ENCODE data around the gene PARD3. TPM values are rescaled to one million over a fixed set of nuclear protein-coding genes. Genes with fewer than 3 reads are reported as not detected.

Gene PARD3
- total RNA-seq, 1 donor from 2014 or later: 64.5 TPM

GRCh38 chr10:34740321-34740720 lies 74.8 kb downstream of the PARD3 start:
- no peak for ATAC-seq

- ATAC-seq: peak; percentile 54
These were observed 75.2 kb downstream of the PARD3 start for GRCh38 chr10:34739915-34740314.

- ATAC-seq: no peak
These were observed 77.3 kb downstream of the PARD3 start for GRCh38 chr10:34737772-34738169.

DNA sequence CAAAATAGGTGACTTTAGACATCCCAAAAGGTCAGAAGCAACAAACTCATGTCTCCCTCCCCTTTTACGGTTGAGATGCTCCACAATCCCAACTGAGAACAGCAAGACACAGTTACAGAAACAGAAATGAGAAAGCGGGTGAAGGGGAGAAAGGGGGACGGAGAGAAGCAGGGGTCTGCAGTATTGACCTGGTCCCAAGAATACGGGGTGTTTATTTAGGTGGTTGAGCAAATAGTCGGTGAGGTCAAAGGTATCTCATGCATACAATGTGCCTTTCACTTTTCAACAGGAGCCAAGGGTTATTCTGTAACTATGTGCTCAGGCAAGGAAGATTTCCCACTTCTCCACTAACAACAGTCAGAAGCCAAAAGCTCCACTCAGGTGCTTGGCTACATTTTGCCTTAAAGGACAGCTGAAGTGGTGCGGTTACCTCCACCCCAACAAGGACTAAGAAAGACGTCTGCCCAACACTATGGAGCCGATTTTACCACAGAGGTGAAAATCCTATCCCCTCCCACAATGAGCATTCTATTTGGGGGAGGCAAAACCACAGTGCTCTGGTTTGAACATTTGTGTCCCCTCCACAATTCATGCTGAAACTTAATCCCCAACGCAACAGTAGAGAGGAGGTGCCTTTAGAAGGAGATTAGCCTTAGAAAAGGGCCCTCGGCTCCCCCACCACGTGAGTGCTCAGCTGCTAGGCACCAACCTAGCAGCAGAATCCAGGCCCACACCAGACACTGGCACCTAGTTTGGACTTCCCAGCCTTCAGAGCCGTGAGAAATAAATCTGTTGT lies 77.9 kb downstream of the PARD3 start:
- no peak for ATAC-seq

- ATAC-seq: no peak
These were observed 80.2 kb downstream of the PARD3 start for GRCh38 chr10:34734918-34735317.

DNA sequence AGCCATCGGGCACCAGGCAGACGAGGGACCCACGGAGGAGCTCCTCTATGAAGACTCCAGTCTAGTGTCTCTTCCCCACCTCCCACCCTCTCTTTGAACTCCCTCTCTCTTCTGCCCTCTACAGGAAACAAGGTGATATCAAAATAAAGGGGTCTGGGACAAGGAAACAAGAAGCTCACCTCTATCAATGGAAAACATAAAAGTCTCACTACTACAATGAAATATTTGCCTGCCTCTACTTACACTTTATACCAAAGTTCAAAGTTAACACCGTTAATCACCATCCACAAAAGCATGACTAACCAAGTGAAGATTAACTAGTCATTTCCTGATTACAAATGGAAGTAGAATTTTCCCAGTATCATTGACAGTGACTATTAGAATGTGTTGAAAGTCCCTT lies 82.2 kb downstream of the PARD3 start:
- ATAC-seq: peak; percentile 30

DNA sequence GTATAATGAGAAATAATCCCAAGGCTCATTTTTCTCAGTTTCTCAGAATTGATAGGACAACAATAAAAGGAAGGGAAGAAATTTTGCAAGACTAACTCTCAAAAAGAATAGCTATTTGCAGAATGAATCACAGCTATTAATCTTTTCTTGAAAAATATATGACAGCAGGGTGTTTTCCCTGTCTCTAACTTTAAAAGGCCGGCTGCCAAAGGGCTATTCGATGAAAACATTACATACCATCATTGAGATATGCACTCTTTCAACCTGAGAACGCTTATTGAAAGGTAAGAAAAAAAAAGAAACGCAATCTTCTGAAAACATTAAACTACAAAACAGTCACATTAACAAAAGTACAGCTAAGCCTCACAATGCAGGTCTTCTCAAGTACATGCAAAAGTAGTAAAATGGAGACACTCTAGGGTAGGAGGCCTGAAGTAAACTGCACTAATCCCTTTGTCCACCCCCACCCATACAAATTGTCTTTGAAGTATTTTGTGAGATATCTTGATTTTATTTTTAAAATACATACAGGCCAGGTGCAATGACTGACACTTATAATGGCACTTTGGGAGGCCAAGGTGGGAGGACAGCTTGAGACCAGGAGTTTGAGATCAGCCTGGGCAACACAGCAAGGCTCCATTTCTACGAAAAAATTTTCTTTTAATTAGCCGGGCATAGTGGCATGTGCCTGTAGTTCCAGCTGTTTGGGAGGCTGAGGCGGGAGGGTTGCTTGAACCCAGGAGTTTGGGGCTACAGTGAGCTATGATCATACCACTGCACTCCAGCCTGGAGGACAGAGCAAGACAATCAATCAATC lies 83.0 kb downstream of the PARD3 start:
- ATAC-seq: peak; percentile 44

DNA sequence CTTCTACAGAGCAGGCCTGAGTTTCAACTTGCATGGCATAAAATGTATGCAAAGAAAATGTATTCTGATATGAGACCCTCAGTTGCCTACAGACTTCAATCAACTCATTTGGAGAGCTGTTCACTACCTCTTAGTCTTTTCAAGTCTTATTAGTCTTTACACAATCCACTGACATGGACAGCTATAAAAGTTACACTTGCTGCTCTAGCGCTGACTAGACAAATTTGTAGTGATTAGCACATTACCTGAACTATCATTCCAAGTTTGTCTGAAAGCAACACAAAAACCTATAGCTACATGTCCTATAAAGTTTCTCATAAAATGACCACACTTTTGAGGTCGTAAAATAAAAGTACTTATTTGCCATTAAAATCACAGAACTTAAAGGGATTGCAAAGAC lies 83.9 kb downstream of the PARD3 start:
- ATAC-seq: no peak

DNA sequence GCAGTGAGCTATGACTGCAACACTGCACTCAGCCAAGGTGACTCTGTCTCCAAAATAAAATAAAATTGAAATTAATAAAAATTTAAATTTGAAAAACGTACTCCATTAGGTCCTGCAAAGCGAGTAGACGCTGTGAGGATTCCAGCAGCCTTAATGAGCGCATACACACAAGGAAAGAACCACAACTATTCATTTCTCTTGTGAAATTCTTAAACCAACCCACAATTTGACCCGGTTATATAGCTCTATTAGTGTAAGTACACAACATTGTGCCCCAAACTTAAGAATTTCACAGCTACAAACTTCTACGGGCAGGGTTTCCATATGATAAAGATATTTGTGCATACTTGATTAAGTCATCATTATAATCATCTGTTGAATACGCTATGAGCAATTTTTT lies 84.4 kb downstream of the PARD3 start:
- ATAC-seq: no peak

DNA sequence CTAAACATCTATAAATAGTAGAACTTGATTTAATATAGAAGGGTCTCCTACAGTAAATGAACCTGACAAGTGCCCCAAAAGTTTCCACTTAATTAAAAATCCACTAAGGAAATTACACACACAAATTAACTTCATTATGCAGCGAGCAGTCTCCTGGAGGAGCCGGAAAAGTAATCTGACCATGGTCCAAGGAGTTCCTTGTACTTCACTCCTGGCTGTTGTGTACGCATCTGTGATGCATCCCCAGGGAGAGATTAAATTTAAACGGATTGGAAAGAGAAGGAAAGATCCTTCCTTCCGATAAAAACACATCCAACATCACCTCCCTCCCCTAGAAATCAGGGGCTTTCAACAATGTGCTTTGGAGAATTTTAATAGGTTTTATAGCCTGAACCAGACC lies 85.5 kb downstream of the PARD3 start:
- ATAC-seq: no peak

DNA sequence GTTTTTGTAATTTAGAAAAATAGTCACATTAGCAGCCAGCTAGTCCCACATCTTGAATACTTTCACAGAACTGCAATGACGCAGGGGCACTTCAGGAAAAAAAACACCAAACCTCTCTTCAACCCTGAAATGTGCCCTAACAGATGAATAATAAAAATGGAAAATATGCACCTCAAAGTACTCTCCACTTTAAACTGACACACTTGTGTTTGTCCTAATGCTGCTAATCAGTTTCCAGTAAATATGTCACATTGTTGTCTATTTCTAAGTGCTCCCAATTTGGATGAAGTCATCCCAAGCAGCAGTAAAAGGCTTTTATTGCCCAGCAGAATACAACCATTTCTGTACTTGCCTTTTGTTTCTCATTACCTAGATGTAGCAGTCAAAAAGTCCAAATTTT lies 86.7 kb downstream of the PARD3 start:
- ATAC-seq: no peak

DNA sequence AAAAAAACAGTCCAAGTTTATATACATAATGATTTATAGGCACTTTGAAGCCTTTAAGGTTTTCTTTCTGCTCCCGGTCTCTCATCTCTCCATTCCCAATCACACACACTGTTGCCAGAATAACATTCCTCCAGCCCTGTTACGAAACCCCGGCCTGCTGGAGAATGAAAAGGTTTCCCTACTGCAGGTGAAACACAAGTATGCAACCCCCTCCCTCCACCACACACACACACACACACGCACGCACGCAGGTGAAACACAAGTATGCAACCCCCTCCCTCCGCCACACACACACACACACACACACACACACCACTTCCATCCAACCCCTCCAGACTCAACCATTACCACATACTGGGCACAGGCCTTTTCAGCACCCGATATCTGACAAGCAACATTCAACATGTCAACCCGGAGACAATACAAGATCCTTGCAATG lies 87.5 kb downstream of the PARD3 start:
- ATAC-seq: no peak

DNA sequence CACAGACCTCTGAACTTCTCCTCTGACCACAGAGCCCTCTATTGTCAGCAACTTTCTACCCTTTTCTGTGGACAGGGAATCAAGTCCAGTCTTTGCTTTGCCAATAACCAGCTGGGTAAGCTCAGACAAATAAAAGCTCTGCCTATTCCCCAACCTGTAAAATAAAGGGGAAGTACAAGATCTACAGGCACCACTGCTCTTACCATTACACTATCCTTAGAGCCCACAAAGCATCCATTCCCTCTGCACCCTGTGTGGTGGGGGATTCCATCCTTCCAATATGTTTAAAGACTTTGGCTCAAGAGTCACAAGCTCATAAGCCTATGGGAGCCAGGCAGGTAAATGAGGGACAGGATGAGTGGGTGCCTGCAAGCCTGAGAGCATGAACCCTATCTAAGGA lies 88.2 kb downstream of the PARD3 start:
- ATAC-seq: no peak

DNA sequence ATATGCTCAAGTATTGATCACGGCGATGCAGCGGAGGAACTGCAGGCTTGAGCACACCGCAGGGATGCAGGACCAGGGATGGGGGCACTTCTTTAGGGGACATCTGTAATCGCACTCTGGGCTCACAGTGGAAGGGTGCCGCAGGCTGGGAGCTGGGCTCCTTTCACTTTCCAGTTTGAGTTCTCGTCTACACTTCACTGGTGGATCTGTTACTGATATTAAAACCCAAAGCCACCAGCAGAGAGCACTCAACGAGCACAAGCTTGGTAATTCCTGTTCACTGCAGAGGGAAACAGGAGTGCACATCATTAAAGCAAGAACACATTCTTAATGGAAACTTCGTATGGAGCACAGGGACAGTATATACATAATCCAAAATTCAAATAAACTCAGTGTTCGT lies 91.3 kb downstream of the PARD3 start:
- peak; percentile 59 for ATAC-seq

- ATAC-seq: no peak
These were observed 92.7 kb downstream of the PARD3 start for GRCh38 chr10:34722404-34722803.

DNA sequence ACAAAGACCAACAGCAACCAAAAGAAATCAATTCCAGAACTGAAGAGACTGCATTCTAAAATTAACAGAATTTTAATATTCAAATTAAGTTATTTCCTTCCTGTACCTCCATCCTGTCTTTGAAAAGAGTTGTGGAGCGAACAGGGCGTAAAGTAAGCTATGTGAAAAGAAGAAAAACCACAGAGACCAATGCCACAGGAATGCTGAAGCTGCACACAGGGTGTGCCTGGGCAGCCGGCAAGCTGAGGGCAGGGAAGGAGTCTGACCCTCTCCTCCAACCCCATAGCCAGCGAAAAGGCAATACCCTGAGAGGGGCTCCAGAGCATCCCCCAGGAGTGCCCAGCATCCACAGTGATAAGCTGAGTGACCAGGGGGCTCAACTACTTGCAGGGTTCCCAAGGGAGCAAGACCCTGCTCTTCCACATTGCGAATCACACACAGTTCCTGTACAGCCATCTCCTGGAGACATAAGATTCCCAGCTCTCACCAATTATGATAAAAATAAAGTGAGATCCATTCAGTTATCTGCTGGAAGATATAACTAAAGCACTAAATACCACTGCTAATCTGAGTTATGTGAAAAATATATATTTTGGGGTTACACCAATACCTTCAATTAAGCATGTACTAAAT lies 93.8 kb downstream of the PARD3 start:
- ATAC-seq: peak; percentile 51

GRCh38 chr10:34719746-34720145 lies 95.3 kb downstream of the PARD3 start:
- peak; percentile 40 for ATAC-seq

GRCh38 chr10:34719328-34719727 lies 95.8 kb downstream of the PARD3 start:
- peak; percentile 33 for ATAC-seq

DNA sequence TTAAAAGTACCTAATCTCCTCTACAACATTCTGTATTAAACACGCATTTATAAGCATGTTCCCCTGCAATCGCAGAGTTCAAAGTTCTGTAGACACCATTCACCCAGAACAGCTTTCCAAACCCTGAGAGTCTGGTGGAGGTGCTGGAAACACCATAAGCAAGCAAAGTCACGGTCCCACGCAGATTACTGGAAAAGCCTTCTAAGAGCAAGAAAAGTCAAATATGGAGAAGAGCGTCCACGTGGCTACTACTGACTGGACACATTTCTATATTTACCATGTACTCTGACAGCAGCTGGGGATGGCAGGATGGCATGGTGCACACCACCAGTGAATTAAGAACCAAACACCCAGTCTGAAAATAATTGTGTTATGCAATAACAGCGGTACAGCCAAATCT lies 97.7 kb downstream of the PARD3 start:
- ATAC-seq: no peak

GRCh38 chr10:34716958-34717357 lies 98.1 kb downstream of the PARD3 start:
- no peak for ATAC-seq

DNA sequence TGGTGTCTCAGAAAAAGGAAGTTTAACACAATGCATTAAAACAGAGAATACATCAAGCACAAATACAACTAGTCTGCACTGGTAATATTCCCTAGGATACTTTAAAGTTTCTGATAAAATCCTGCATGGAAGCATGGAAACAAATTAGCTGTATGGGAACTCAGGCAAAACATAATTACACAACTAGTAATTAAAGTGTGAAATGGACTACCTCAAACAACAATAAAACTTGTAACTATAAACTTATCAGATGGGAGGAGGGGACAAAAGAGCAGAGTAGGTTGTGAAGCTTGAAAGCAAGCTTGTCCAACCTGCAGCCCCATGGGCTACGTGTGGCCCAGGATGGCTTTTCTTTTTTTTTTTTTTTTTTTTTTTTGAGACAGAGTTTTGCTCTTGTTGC lies 98.9 kb downstream of the PARD3 start:
- no peak for ATAC-seq

- no peak for ATAC-seq
These were observed 99.4 kb downstream of the PARD3 start for GRCh38 chr10:34715511-34716187.

DNA sequence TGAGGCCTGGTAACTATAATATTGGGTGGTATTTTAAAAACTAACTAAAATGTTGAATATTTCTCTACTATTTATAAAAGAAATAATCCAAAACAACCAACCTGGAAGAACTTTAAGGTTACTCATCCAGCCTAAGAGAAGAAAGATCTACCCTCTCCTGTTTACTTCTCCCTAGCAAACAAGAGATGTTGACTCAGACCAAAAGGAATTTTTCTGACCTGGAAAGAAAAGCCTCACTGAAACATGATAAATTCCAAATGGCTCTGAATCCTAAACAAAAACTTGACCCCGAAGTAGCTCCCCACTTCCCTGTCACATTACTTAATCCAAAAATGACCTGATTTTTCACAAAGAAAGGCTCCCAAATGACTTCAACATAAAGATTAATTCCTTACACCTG lies 101.2 kb downstream of the PARD3 start:
- ATAC-seq: no peak
